ENCODE data around the gene SERPINB8. TPM values are rescaled to one million over a fixed set of nuclear protein-coding genes. Genes with fewer than 3 reads are reported as not detected.

Gene SERPINB8
- total RNA-seq, 2 donors from 2014 or later, result 10.3 to 28.4 TPM

DNA sequence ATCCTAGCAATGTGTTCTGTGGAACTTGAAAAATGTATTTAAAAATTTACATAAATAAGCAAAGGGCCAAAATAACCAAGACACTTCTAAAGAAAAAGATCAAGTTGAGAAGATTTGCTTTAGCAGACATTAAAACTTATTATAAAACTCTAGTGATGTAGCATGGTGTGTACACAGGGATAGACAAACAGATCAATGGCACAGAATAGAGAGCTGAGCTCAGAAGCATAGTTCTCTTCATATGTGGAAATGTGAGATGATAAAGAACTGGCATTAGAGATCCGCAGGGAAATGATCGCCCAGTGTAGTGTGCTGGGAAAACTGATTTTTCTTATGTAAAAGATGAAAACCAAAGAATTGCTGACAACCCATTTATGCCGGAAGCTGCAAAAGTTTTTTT lies 39.4 kb downstream of the SERPINB8 start:
- no peaks in the 10 kb centered on the region for H3K36me3 ChIP-seq

DNA sequence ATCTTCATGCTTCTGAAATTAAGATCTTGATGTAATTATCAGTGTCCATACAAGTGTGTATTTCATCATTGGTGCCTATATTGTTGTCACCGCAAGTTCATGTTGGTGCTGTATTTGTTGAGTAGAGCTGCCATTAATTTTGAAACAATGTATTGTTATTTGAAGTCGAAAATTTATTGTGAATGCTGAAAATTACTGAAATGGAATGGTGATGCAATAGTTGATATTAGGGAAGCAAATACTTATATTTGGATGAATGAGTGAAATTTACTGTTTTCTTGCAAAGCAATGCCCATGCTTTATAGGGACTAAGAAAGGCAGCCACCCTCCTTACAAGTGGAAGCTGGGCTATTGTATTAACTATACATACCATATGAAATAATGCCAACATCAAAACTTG lies 41.6 kb downstream of the SERPINB8 start:
- Histone ChIP-seq H3K27ac (no peak overlapping the region), H3K4me1 (ENCODE audit: control insufficient read depth in 1 of 2, low read depth in 2 of 2) (no peaks in the 10 kb centered on the region), H3K36me3 (no peaks in the 10 kb centered on the region), H3K27me3 (replicated peaks; ENCODE audit: insufficient read depth) (no peaks in the 10 kb centered on the region), H3K9me3 (no peaks in the 10 kb centered on the region), H3K4me3 (no peak overlapping the region)
- DNase-seq (ENCODE audit: low spot score) (no peak), ATAC-seq (ENCODE audit: insufficient number of reproducible peaks, low FRiP score, low read depth) (no peak)
- TF ChIP-seq, protein P1, sequence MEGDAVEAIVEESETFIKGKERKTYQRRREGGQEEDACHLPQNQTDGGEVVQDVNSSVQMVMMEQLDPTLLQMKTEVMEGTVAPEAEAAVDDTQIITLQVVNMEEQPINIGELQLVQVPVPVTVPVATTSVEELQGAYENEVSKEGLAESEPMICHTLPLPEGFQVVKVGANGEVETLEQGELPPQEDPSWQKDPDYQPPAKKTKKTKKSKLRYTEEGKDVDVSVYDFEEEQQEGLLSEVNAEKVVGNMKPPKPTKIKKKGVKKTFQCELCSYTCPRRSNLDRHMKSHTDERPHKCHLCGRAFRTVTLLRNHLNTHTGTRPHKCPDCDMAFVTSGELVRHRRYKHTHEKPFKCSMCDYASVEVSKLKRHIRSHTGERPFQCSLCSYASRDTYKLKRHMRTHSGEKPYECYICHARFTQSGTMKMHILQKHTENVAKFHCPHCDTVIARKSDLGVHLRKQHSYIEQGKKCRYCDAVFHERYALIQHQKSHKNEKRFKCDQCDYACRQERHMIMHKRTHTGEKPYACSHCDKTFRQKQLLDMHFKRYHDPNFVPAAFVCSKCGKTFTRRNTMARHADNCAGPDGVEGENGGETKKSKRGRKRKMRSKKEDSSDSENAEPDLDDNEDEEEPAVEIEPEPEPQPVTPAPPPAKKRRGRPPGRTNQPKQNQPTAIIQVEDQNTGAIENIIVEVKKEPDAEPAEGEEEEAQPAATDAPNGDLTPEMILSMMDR (IDR thresholded peaks at IDR 0.05), result no peak

More for the DNA sequence above, 39.4 kb downstream of the SERPINB8 start:
- TF ChIP-seq, protein P1 (IDR thresholded peaks at IDR 0.05), result no peak
- H3K4me1 ChIP-seq (ENCODE audit: control insufficient read depth in 1 of 2, low read depth in 2 of 2), result no peaks in the 10 kb centered on the region
- ATAC-seq (ENCODE audit: insufficient number of reproducible peaks, low FRiP score, low read depth), result no peak
- no peaks in the 10 kb centered on the region for H3K9me3 ChIP-seq
- no peak overlapping the region for H3K27ac ChIP-seq
- no peaks in the 10 kb centered on the region for H3K27me3 ChIP-seq (replicated peaks; ENCODE audit: insufficient read depth)
- no peak for DNase-seq (ENCODE audit: low spot score)
- H3K4me3 ChIP-seq, result no peak overlapping the region

DNA sequence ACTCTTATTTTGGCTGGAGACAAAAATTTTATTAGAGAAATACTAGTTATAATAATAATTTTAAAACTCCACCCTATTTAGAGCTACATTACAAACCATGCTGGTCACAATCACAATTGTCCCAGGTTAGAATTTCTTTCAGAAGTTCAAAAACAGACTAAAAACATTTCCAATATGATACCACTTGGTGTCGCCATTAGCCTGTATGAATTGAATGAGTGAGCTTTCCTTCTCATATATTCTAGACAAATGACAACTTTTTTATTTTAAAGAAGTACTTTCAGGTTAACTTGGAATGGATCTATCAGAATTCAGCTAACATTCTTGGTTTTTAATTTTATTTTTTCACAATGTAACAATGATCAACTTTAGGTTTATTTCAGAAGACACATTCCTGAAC lies 48.0 kb downstream of the SERPINB8 start:
- no peaks in the 10 kb centered on the region for H3K36me3 ChIP-seq
- H3K4me1 ChIP-seq (ENCODE audit: control insufficient read depth in 1 of 2, low read depth in 2 of 2), result no peaks in the 10 kb centered on the region
- no peak for DNase-seq (ENCODE audit: low spot score)
- no peaks in the 10 kb centered on the region for H3K9me3 ChIP-seq
- TF ChIP-seq, protein P1 (IDR thresholded peaks at IDR 0.05), result no peak
- ATAC-seq (ENCODE audit: insufficient number of reproducible peaks, low FRiP score, low read depth), result no peak
- no peak overlapping the region for H3K27ac ChIP-seq
- H3K27me3 ChIP-seq (replicated peaks; ENCODE audit: insufficient read depth), result no peaks in the 10 kb centered on the region
- no peak overlapping the region for H3K4me3 ChIP-seq

DNA sequence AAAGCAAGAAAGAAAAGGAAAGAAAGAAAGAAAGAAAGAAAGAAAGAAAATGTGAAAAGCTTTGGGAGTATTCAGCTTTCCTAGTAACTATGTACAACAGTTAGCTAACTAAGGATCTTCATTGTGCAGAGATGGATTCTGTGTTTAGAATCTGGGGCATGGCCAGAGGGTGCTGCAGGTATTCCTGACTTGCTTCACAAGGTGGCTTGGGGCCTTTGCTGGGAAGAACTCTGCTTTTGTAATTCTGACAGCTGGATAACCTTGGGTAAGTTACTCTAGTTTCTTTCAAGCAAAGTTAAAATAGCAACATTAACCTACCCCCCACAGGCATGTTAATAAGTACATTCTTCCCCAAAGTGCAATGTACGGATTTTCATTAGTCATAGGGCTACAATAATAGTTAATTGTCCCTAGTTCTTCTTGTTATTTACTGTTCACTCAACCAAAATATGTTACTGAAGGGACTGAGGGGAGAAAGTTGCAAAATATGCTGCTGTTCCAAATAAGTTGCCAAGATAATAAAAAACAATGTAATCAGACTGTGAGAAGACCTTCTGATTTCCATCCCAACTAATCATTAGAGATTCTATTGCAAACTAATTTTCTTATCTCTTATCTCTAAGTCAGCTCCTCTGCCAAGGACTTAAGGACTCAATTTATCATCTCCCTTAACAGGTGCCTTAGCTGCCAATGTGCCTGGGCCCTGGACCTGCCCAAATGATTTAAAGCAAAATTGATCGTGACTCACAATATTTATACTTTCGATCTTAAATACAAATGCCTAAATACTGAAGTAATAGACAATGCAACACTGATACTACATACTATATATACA lies 50.3 kb downstream of the SERPINB8 start:
- no peaks in the 10 kb centered on the region for H3K4me1 ChIP-seq (ENCODE audit: control insufficient read depth in 1 of 2, low read depth in 2 of 2)
- no peak overlapping the region for H3K4me3 ChIP-seq
- H3K27me3 ChIP-seq (replicated peaks; ENCODE audit: insufficient read depth), result no peaks in the 10 kb centered on the region
- no peaks in the 10 kb centered on the region for H3K9me3 ChIP-seq
- ATAC-seq (ENCODE audit: insufficient number of reproducible peaks, low FRiP score, low read depth) (no peak), DNase-seq (ENCODE audit: low spot score) (no peak)
- TF ChIP-seq, protein P1 (IDR thresholded peaks at IDR 0.05), result no peak
- no peak overlapping the region for H3K27ac ChIP-seq
- no peaks in the 10 kb centered on the region for H3K36me3 ChIP-seq

DNA sequence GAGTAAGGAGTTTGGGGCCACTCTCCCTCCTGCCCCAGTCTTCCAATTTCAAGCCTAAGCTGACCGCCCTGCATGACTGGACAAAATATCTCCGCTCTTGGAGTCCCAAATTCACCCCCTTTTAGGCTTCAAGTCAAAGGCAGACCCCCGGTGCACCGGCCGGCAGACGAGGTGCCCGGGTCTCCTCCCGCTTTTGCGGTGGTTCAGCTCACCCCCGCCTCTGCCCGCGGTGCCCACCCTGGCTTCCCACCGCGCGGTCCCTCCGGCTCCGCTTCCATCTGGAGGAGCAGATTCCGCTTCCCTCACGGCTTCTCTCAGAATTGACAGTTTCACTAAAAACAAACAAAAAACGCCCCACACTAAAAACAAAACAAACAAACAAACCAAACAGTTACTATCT lies 56.5 kb downstream of the SERPINB8 start:
- H3K27ac ChIP-seq, result no peak overlapping the region
- H3K9me3 ChIP-seq, result no peaks in the 10 kb centered on the region
- H3K27me3 ChIP-seq (replicated peaks; ENCODE audit: insufficient read depth), result no peaks in the 10 kb centered on the region
- no peak overlapping the region for H3K4me3 ChIP-seq
- H3K4me1 ChIP-seq (ENCODE audit: control insufficient read depth in 1 of 2, low read depth in 2 of 2), result no peaks in the 10 kb centered on the region
- H3K36me3 ChIP-seq, result no peaks in the 10 kb centered on the region
- TF ChIP-seq, protein P1 (IDR thresholded peaks at IDR 0.05), result no peak
- ATAC-seq (ENCODE audit: insufficient number of reproducible peaks, low FRiP score, low read depth) (no peak), DNase-seq (ENCODE audit: low spot score) (no peak)
